ENCODE data around the gene CIITA.

GRCh38 chr16:10883004-10883403 is 6.0 kb downstream of the CIITA start:
- TF ChIP-seq CTCF (IDR thresholded peaks at IDR 0.05): no peak
- no peak for TF ChIP-seq ZFX (IDR thresholded peaks at IDR 0.05; ENCODE audit: borderline replicate concordance)
